NCI-H524 (cell line): ENCODE results near the gene LIMA1.

Source experiments
- DNase-seq, 2 experiments: peaks; one replicate each; lab custom pipeline; 2025; lab: John Stamatoyannopoulos, UW

LIMA1 gene

DNA sequence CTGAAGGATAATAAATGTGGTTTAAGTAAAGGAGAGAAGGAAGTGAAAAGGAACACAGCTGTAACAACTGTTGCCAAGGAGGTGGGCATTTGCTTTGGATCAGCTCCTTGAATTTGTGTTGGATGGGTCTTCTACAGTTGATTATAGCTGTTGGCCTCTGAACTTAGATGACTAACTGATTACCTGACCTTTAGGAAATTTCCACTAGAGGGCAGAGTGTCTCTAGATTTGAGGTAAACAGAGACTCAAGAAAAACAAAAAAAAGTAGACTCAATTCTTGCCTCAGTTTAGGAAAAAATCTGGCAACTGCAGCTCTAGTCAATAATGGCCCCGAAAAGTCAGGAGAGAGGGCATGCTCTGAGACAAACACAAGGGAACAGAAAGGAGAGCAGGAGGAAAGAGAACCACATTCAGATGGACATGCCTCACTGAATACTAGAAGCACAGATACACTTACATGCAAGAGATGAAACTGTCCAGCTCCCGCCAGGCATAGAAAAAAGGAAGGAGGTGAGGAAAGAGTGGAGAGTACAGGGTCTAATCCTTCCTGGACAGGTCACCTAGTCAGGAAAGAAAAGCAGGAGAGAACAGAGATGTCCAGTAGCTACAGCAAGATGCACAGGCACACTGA, 150.7 kb downstream of the LIMA1 start:
- DNase-seq, result peak in 1 of 2 experiments; percentile 27

DNA sequence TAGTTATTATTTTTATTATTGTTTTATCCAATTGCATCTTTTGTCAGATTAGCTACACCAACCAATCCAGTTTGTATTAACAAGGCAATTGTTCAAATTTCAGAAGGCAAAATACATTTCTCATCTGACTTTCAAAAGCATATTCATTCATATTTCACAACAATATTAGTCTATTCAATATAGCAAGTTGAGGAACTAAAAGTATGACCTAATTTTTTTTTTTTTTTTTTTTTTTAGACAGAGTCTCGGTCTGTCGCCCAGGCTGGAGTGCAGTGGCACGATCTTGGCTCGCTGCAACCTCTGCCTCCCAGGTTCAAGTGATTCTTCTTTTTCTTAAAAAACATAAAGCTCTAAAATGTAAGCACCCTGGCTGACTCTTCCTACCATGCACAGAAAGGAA, 154.0 kb downstream of the LIMA1 start:
- no peak for DNase-seq

DNA sequence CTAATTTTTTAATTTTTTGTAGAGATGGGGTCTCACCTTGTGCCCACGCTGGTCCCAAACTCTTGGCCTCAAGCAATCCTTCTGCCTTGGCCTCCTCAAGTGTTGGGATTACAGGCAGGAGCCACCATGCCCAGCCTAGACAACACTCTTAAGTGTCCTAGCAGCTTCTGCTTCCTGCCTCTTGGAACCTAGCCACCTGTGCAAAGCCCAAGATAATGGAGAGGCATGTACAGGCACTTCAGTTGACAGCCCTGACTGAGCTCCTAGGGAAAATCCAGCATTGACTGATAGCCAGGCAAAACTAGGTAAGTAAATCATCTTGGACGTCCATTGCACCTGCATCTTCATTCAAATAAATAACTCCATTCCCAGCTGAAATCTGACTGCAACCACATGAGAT, 155.8 kb downstream of the LIMA1 start:
- peak in 1 of 2 experiments; percentile 23 for DNase-seq
